Right lobe of liver (tissue), 4 donors: ENCODE results near the gene ALDH1L2.

ENCODE experiments used
- POLR2A ChIP-seq: fragments of 450-650 bp; IDR thresholded peaks from one replicate; pipeline ENCODE4 v1.6.1; 2017; ENCODE audit warnings: antibody characterized with exemption, mild to moderate bottlenecking
- TF ChIP-seq, protein P1 (sequence below), 4 donors: fragments of 200-600 bp in 3 of 4; fragments of 450-650 bp in 1 of 4; IDR thresholded peaks; one replicate each; pipeline versions ENCODE4 v1.5.1 to v1.8.0; 2016 to 2022; ENCODE audit warnings: antibody characterized with exemption in 4 of 4, mild to moderate bottlenecking in 2 of 4
- donor health status: DM: no; HTN: no; CAD: no.
- donor health status: DM: no; HTN: no; CAD: no.
- donor health status: DM: no; HTN: yes; CAD: no.

GRCh38 chr12:105014603-105015002 is 69.7 kb downstream of the ALDH1L2 start:
- TF ChIP-seq, protein P1, sequence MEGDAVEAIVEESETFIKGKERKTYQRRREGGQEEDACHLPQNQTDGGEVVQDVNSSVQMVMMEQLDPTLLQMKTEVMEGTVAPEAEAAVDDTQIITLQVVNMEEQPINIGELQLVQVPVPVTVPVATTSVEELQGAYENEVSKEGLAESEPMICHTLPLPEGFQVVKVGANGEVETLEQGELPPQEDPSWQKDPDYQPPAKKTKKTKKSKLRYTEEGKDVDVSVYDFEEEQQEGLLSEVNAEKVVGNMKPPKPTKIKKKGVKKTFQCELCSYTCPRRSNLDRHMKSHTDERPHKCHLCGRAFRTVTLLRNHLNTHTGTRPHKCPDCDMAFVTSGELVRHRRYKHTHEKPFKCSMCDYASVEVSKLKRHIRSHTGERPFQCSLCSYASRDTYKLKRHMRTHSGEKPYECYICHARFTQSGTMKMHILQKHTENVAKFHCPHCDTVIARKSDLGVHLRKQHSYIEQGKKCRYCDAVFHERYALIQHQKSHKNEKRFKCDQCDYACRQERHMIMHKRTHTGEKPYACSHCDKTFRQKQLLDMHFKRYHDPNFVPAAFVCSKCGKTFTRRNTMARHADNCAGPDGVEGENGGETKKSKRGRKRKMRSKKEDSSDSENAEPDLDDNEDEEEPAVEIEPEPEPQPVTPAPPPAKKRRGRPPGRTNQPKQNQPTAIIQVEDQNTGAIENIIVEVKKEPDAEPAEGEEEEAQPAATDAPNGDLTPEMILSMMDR (IDR thresholded peaks at IDR 0.05): no peak
- TF ChIP-seq POLR2A: no peak
